Loucy (cell line): ENCODE results near the gene EFCAB8.

Source experiments
- H2AFZ ChIP-seq: fragments of 200-600 bp; sonication (generic); 2 replicates; pipeline ENCODE4 v1.6.0; 2016; ENCODE audit warnings: antibody characterized with exemption, mild to moderate bottlenecking, low read length, moderate library complexity
- H3F3A ChIP-seq: fragments of 200-600 bp; 2 replicates; pipeline ENCODE4 v1.6.0; 2016; ENCODE audit warnings: antibody characterized with exemption, low read depth, mild to moderate bottlenecking
- H3K27me3 ChIP-seq: fragments of 200-600 bp; sonication (generic); 2 replicates; pipeline ENCODE4 v1.6.1; 2014; ENCODE audit warnings: low read length, mild to moderate bottlenecking; ENCODE audit not compliant: insufficient read depth, poor library complexity, severe bottlenecking
- H3K36me3 ChIP-seq: fragments of 200-600 bp; sonication (generic); 2 replicates; pipeline ENCODE4 v1.6.1; 2016; ENCODE audit warnings: low read length; ENCODE audit not compliant: insufficient read depth
- H3K4me1 ChIP-seq: fragments of 200-600 bp; sonication (generic); 2 replicates; pipeline ENCODE4 v1.5.1; 2014; ENCODE audit warnings: low read length, mild to moderate bottlenecking; ENCODE audit not compliant: insufficient read depth, poor library complexity, severe bottlenecking
- H3K4me2 ChIP-seq: fragments of 200-600 bp; sonication (generic); 2 replicates; pipeline ENCODE4 v1.6.0; 2014; ENCODE audit warnings: antibody characterized with exemption, low read length, low read depth, mild to moderate bottlenecking; ENCODE audit not compliant: poor library complexity, severe bottlenecking
- H3K4me3 ChIP-seq: fragments of 200-600 bp; sonication (generic); 2 replicates; pipeline ENCODE4 v1.5.1; 2014; ENCODE audit warnings: low read length, mild to moderate bottlenecking, mixed read lengths; ENCODE audit not compliant: poor library complexity, severe bottlenecking
- H3K79me2 ChIP-seq: fragments of 200-600 bp; sonication (generic); 2 replicates; pipeline ENCODE4 v1.6.1; 2014; ENCODE audit warnings: low read length; ENCODE audit not compliant: insufficient read depth
- H3K9ac ChIP-seq: fragments of 200-600 bp; sonication (generic); 2 replicates; pipeline ENCODE4 v1.6.0; 2014; ENCODE audit warnings: mild to moderate bottlenecking, low read depth, low read length, moderate library complexity; ENCODE audit not compliant: poor library complexity, severe bottlenecking
- H3K9me2 ChIP-seq: fragments of 200-600 bp; sonication (generic); replicated peaks from 2 replicates; pipeline ENCODE4 v1.6.1; 2016; ENCODE audit warnings: low read depth, low read length, mixed read lengths
- H3K9me3 ChIP-seq: fragments of 200-600 bp; sonication (generic); 2 replicates; pipeline ENCODE4 v1.6.1; 2014; ENCODE audit warnings: mild to moderate bottlenecking, antibody characterized with exemption, low read length, low read depth; ENCODE audit not compliant: insufficient read depth
- H4K20me1 ChIP-seq: fragments of 200-600 bp; sonication (generic); 2 replicates; pipeline ENCODE4 v1.6.0; 2014; ENCODE audit warnings: antibody characterized with exemption, low read length, mild to moderate bottlenecking; ENCODE audit not compliant: insufficient read depth, poor library complexity, severe bottlenecking
- CTCF ChIP-seq: fragments of 200-600 bp; sonication (generic); conservative IDR thresholded peaks from 2 replicates; pipeline ENCODE4 v1.5.1; 2014; ENCODE audit warnings: mild to moderate bottlenecking, antibody characterized with exemption, low read length
- EZH2phosphoT487 ChIP-seq: fragments of 200-600 bp; IDR thresholded peaks from 2 replicates; pipeline ENCODE4 v1.6.1; 2018; ENCODE audit warnings: antibody characterized with exemption, mild to moderate bottlenecking, moderate library complexity, borderline replicate concordance

EFCAB8 gene

GRCh38 chr20:32920066-32920465 is 61.3 kb downstream of the EFCAB8 start:
- H3K9me3 ChIP-seq = peaks cover 9% of the 10 kb centered on the region; the same call in 1 of the 2 replicates
- H3K27me3 ChIP-seq = no peaks in the 10 kb centered on the region
- H3K36me3 ChIP-seq = no peaks in the 10 kb centered on the region
- no peak overlapping the region for H3K4me3 ChIP-seq
- no peaks in the 10 kb centered on the region for H3K79me2 ChIP-seq
- TF ChIP-seq EZH2phosphoT487 (no peak), CTCF (no peak)
- H3K9ac ChIP-seq = no peak overlapping the region
- no peak overlapping the region for H2AFZ ChIP-seq
- no peaks in the 10 kb centered on the region for H3K4me1 ChIP-seq
- H3K9me2 ChIP-seq = no peaks in the 10 kb centered on the region
- H3K4me2 ChIP-seq = no peak overlapping the region
- H3F3A ChIP-seq = no peaks in the 10 kb centered on the region
- H4K20me1 ChIP-seq = no peaks in the 10 kb centered on the region

GRCh38 chr20:32920530-32921298 is 62.0 kb downstream of the EFCAB8 start:
- Histone ChIP-seq H3K4me3 (no peak overlapping the region), H3K9ac (no peak overlapping the region), H3K9me2 (no peaks in the 10 kb centered on the region), H4K20me1 (no peaks in the 10 kb centered on the region), H3F3A (no peaks in the 10 kb centered on the region), H3K79me2 (no peaks in the 10 kb centered on the region), H3K36me3 (no peaks in the 10 kb centered on the region), H2AFZ (no peak overlapping the region), H3K4me2 (no peak overlapping the region), H3K4me1 (no peaks in the 10 kb centered on the region), H3K27me3 (no peaks in the 10 kb centered on the region), H3K9me3 (peaks cover 3% of the 10 kb centered on the region; the same call in 1 of the 2 replicates)
- no peak for TF ChIP-seq CTCF
- no peak for TF ChIP-seq EZH2phosphoT487

GRCh38 chr20:32922466-32922865 is 63.7 kb downstream of the EFCAB8 start:
- Histone ChIP-seq H3K4me1 (no peaks in the 10 kb centered on the region), H4K20me1 (no peaks in the 10 kb centered on the region), H3K9me2 (no peaks in the 10 kb centered on the region), H3K79me2 (no peaks in the 10 kb centered on the region), H3K9ac (no peak overlapping the region), H3K27me3 (no peaks in the 10 kb centered on the region), H3F3A (no peaks in the 10 kb centered on the region), H3K36me3 (no peaks in the 10 kb centered on the region), H3K4me2 (no peak overlapping the region), H2AFZ (no peak overlapping the region), H3K9me3 (no peaks in the 10 kb centered on the region), H3K4me3 (no peak overlapping the region)
- TF ChIP-seq CTCF (no peak), EZH2phosphoT487 (no peak)
